Pancreas (tissue), 10 donors: ENCODE results near the gene OR5T1. TPM values are rescaled to one million over a fixed set of nuclear protein-coding genes. Genes with fewer than 3 reads are reported as not detected.

Experiments used
- ATAC-seq, 4 donors: fragments of 200-7000 bp; cut with Tn5 transposase; one replicate each; pipeline versions ENCODE4 v1.8.0 to v1.9.1; 2020; ENCODE audit warnings: mild to moderate bottlenecking in 4 of 4, moderate library complexity in 4 of 4
- DNase-seq, 6 donors: peaks; one replicate each; pipeline ENCODE4 v3.0.0-alpha.2; 2020
- FAIRE-seq: peaks from 2 replicates; lab custom pipeline; 2012; peaks lifted over from hg19 to GRCh38; lab: Jason Lieb, UNC
- H3K27ac ChIP-seq, 4 donors: fragments of 200-600 bp; sonication (generic); 1 replicate in 3 of 4; 2 replicates in 1 of 4; pipeline versions ENCODE4 v1.5.0 to v1.8.0; 2020
- H3K27me3 ChIP-seq, 4 donors: fragments of 200-600 bp; one replicate each; pipeline ENCODE4 v1.8.0; 2021
- H3K36me3 ChIP-seq, 3 donors: fragments of 200-600 bp; sonication (generic) in 1 of 3; one replicate each; pipeline versions ENCODE4 v1.5.0 to v1.8.0; 2020 to 2021
- H3K4me1 ChIP-seq, 3 donors: fragments of 200-600 bp; one replicate each; pipeline ENCODE4 v1.8.0; 2021
- H3K4me3 ChIP-seq, 4 donors: fragments of 200-600 bp; sonication (generic) in 2 of 4; one replicate each; pipeline versions ENCODE4 v1.5.0 to v1.8.0; 2020 to 2021
- H3K9me3 ChIP-seq, 4 donors: fragments of 200-600 bp; one replicate each; pipeline ENCODE4 v1.8.0; 2021
- WGBS, 2 donors: extraction: QIAGEN DNeasy Blood & Tissue Kit; methylation state at CpG; one replicate each; pipeline ENCODE4 v1.1.7; 2013; 5-methylcytosine and 5-hydroxymethylcytosine counted together
- intact Hi-C, 3 donors: fragments of 100-400 bp; cut with DNase I; formaldehyde crosslinking; loops; one replicate each; pipeline versions ENCODE4 v1.11.1 to v1.14.2; 2022
- polyA plus RNA-seq, 2 donors: library from polyadenylated mRNA; stranded (reverse); fragments of 200-250 nt; gene quantifications; one replicate each; pipeline ENCODE4 v1.2.3, GENCODE V29; 2013
- total RNA-seq, 6 donors: library from RNA; stranded (reverse); fragmentation: NEBNext Ultra II Directional in 4 of 6; extraction: Animal tissue kit (Norgen Biotek cat#: 25700) in 4 of 6; gene quantifications; one replicate each; pipeline versions ENCODE4 v1.2.1 to v1.2.4, GENCODE V29; 2021 to 2023
- TF ChIP-seq, protein P1 (sequence below), 4 donors: fragments of 200-600 bp; sonication (generic) in 3 of 4; IDR thresholded peaks; one replicate each; pipeline versions ENCODE4 v1.5.0 to v1.8.0; 2021; ENCODE audit warnings: antibody characterized with exemption in 4 of 4
- donor health status: healthy with polysubstance abuse.
- donor health status: DM: no; HTN: no; CAD: no; lungs with moderate emphysema.
- donor health status: DM: no; HTN: no; CAD: no.
- donor health status: control.
- donor health status: control.
- donor health status: Bipolar disorder and iron deficiency.
- donor health status: DM: yes; HTN: yes; CAD: no.
- donor health status: DM: no; HTN: no; CAD: no.
- donor health status: DM: no; HTN: no; CAD: no.
- donor health status: DM: yes; HTN: yes; CAD: no.

The OR5T1 gene
- total RNA-seq (not detected), polyA plus RNA-seq (not detected)

- Histone ChIP-seq H3K4me3 (no peak within 1 kb of the TSS), H3K9me3 (no peaks in the 10 kb centered on the region), H3K4me1 (no peaks in the 10 kb centered on the region), H3K27me3 (no peaks in the 10 kb centered on the region), H3K27ac (no peak within 1 kb of the TSS), H3K36me3 (no peaks in the 10 kb centered on the region)
- no peak for FAIRE-seq
- intact Hi-C loops = no loop called here
- DNase-seq = no peak
- TF ChIP-seq, protein P1, sequence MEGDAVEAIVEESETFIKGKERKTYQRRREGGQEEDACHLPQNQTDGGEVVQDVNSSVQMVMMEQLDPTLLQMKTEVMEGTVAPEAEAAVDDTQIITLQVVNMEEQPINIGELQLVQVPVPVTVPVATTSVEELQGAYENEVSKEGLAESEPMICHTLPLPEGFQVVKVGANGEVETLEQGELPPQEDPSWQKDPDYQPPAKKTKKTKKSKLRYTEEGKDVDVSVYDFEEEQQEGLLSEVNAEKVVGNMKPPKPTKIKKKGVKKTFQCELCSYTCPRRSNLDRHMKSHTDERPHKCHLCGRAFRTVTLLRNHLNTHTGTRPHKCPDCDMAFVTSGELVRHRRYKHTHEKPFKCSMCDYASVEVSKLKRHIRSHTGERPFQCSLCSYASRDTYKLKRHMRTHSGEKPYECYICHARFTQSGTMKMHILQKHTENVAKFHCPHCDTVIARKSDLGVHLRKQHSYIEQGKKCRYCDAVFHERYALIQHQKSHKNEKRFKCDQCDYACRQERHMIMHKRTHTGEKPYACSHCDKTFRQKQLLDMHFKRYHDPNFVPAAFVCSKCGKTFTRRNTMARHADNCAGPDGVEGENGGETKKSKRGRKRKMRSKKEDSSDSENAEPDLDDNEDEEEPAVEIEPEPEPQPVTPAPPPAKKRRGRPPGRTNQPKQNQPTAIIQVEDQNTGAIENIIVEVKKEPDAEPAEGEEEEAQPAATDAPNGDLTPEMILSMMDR (IDR thresholded peaks at IDR 0.05) = no peak
- ATAC-seq = no peak
Observed at GRCh38 chr11:56273854-56274253, at the start of gene OR5T1. Gene OR5T1 (plus strand): TSS chr11:56274154. CDS start chr11:56275639, 1,485 bp downstream.

DNA sequence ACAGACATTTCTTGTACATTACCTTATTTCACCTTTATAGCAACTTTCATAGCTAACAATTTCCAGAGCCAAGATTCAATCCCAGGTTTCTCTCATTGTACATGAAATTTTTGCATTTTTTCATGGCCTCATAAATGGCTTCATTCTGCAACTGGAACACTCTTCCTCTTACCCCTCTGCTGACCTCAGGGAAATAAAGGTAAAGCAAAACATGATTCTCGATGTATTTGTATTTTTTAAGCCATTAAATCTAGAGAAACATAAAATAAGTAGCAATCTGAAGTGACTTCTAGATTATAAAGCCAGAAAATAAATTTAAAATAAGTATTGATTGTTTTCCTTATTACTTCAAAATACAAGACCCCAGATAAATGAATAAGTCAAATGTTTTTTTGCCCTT is 39.8 kb upstream of the OR5T1 start, which contains the start of gene OR5T2:
Gene OR5T2, minus strand, starts transcription at position 101 of the 400 bp plus-strand sequence. CDS start 1,193 bp downstream, outside the sequence.
- FAIRE-seq (no peak), DNase-seq (no peak), ATAC-seq (no peak)
- no peaks in the 10 kb centered on the region for H3K36me3 ChIP-seq
- H3K4me1 ChIP-seq = no peaks in the 10 kb centered on the region
- no peaks in the 10 kb centered on the region for H3K9me3 ChIP-seq
- H3K4me3 ChIP-seq = no peak within 1 kb of the TSS
- intact Hi-C loops = no loop called here
- H3K27ac ChIP-seq = no peak within 1 kb of the TSS
- TF ChIP-seq, protein P1 (IDR thresholded peaks at IDR 0.05) = no peak
- no peaks in the 10 kb centered on the region for H3K27me3 ChIP-seq
- WGBS, 2 donors = 49 to 51% methylated on average over 1 of the region's 1 CpG

GRCh38 chr11:56251954-56252353 is 22.0 kb upstream of the OR5T1 start, which contains the start of gene OR5T3:
Gene OR5T3 (plus strand): TSS chr11:56252254. CDS start chr11:56252254, 0 bp downstream.
- no peak within 1 kb of the TSS for H3K4me3 ChIP-seq
- no peaks in the 10 kb centered on the region for H3K36me3 ChIP-seq
- H3K4me1 ChIP-seq = no peaks in the 10 kb centered on the region
- ATAC-seq (no peak), FAIRE-seq (no peak), DNase-seq (no peak)
- TF ChIP-seq, protein P1 (IDR thresholded peaks at IDR 0.05) = no peak
- H3K27ac ChIP-seq = no peak within 1 kb of the TSS
- intact Hi-C loops = no loop called here
- H3K27me3 ChIP-seq = no peaks in the 10 kb centered on the region
- no peaks in the 10 kb centered on the region for H3K9me3 ChIP-seq

- intact Hi-C loops = no loop called here
- ATAC-seq (no peak), DNase-seq (no peak), FAIRE-seq (no peak)
- WGBS, 2 donors = 57 to 58% methylated on average over 3 of the region's 3 CpGs
- Histone ChIP-seq H3K4me1 (no peaks in the 10 kb centered on the region), H3K9me3 (no peaks in the 10 kb centered on the region), H3K4me3 (no peak overlapping the region), H3K27me3 (no peaks in the 10 kb centered on the region), H3K36me3 (no peaks in the 10 kb centered on the region), H3K27ac (no peak overlapping the region)
- TF ChIP-seq, protein P1 (IDR thresholded peaks at IDR 0.05) = no peak
Observed at GRCh38 chr11:56271092-56271491, 2.9 kb upstream of the OR5T1 start.

DNA sequence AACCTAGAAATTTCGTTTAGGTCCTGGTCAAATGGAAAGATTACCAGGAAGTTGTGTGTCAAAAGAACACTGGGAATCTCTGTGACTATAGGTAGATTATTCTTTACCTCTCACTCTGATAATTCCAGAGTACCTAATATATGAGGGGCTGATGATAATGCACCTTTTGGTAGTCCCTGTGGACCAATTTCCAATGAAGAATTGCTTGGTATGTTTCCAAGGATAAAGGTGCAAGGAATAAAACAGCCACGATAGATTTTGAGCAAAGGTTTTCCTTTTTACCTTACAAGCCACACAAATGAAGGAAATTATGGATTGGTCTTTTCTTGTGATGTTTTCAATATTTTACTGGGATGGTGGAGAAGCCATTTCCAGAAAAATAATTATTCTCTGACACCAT is 18.2 kb downstream of the OR5T1 start, which contains the start of gene OR8H1:
Gene OR8H1, minus strand, starts transcription at position 101 of the 400 bp plus-strand sequence. CDS start 1,192 bp downstream, outside the sequence.
- H3K4me1 ChIP-seq = no peaks in the 10 kb centered on the region
- TF ChIP-seq, protein P1 (IDR thresholded peaks at IDR 0.05) = no peak
- no peak within 1 kb of the TSS for H3K4me3 ChIP-seq
- no peaks in the 10 kb centered on the region for H3K9me3 ChIP-seq
- no peaks in the 10 kb centered on the region for H3K27me3 ChIP-seq
- DNase-seq = no peak
- FAIRE-seq = no peak
- intact Hi-C loops = no loop called here
- WGBS, 2 donors = 52% methylated on average over 2 of the region's 2 CpGs
- H3K27ac ChIP-seq = no peak within 1 kb of the TSS
- ATAC-seq = no peak
- H3K36me3 ChIP-seq = no peaks in the 10 kb centered on the region
